Activated naive CD8-positive, alpha-beta T cell treated with anti-CD3 and anti-CD28 coated beads, Interleukin-2, amount 50 U/mL, for 16 hours (primary cell): Measurements from ENCODE around the gene MFAP4.

Experiments used
- DNase-seq: peaks from one replicate; pipeline ENCODE4 v3.0.0-alpha.2; 2020; ENCODE audit warnings: low read depth, low spot score

MFAP4 gene

DNA sequence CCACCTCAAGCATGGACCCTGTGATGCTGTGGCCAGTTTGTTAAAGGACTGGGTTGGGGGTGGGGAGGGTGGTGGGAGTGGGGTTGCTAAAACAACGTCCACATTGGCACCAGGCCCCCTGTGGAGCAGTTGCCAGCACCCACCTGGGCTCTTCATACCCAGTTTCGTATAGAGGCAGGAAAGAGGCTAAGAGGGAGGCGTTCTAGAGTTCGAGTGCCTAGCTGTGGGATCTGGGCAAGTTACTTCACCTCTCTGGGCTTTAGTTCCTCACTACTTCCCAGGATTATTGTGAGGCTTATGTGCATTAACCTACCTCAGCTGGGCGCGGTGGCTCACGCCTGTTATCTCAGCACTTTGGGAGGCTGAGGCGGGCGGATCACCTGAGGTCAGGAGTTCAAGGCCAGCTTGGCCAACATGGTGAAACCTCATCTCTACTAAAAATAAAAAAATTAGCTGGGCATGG, 1.4 kb downstream of the MFAP4 start:
- no peak for DNase-seq

DNA sequence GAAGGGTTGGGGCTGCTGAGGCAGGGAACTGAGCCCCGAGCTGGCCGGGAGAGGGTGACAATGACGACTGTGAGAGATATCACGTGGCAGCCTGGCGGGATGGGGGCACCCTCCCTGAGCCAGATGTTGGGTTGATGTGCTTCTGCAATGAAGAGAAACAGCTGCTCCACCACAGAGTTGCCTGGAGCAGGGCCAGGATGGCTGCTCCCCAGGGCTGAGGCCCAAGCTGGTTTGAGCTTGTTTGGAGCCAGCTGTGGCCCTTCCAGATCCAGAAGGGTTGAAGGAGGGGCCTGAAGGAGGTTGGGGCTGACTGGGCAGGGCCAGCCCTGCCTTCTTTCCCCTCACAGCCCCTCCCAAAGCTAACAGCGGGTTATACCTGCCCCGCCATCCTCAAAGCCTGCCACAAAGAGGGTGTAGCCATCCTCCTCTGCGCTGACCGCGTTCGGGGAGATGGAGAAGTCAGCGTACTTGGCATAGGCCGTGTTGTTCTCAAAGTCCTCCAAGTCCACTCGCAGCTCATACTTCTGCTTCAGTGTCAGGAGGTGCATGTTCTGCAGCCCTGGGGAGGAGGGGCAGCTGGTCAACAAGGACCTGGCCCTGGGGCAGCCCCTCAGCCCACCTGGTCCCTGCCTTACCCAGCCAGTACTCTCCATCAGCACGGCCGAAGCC, 2.1 kb downstream of the MFAP4 start:
- DNase-seq, result no peak

DNA sequence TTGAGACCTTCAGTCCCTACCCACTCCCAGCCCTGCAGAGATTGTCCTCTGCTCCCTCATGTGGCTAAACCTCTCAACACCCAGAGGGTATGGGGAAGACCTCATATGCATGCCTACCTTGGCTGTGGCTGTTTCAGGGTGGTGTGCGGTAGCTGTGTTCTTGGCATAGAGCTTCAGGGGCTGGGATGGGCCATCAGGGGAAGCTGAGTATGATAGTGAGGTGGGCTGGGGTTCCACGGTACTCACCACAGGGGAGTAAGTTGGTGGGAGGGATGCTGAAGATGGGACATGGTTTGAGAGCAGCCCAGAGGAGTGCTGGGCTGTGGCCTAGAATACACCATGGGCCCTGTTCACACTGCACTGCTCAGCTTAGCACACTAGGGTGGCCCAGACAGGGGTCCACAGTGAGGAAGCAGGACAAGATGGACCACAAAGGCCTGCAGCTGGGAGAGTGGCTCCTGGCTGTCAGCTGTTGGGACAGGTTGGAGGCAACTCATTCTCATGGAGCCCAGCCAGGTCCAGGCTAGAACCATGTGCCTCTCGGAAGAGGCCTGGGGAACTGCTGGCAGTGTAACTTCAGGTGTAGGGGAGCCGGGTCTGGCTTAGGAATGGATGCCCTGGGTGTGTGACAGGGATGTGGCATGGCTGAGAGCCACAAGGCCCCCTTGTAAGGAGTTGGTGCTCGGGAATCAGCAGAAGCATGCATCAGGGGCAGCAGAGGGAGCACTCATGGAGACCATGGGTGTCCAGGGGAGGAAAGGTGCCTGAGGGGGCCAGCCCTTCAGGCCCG, 3.1 kb downstream of the MFAP4 start:
- DNase-seq, result no peak

- no peak for DNase-seq
These were observed 4.2 kb downstream of the MFAP4 start for GRCh38 chr17:19382531-19383444.

DNA sequence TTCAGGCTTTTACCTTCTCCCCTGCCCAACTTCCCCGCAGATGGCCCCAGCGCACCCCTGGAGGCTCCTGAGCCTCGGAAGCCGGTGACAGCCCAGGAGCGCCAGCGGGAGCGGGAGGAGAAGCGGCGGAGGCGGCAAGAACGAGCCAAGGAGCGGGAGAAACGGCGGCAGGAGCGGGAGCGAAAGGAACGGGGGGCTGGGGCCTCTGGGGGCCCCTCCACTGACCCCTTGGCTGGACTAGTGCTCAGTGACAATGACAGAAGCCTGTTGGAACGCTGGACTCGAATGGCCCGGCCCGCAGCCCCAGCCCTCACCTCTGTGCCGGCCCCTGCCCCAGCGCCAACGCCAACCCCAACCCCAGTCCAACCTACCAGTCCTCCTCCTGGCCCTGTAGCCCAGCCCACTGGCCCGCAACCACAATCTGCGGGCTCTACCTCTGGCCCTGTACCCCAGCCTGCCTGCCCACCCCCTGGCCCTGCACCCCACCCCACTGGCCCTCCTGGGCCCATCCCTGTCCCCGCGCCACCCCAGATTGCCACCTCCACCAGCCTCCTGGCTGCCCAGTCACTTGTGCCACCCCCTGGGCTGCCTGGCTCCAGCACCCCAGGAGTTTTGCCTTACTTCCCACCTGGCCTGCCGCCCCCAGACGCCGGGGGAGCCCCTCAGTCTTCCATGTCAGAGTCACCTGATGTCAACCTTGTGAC, 5.1 kb downstream of the MFAP4 start:
- no peak for DNase-seq

DNA sequence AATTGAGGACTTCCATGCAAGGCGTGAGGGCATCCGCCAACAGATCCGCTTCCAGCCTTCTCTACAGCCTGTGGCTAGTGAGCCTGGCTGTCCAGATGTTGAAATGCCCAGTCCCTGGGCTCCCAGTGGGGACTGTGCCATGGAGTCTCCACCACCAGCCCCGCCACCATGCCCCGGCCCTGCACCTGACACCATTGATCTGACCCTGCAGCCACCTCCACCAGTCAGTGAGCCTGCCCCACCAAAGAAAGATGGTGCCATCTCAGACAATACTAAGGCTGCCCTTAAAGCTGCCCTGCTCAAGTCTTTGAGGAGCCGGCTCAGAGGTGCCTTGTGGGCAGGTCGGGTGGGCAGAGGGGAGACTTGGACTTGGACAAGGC, 5.6 kb downstream of the MFAP4 start:
- DNase-seq, result no peak

- no peak for DNase-seq
These were observed 6.3 kb downstream of the MFAP4 start for GRCh38 chr17:19380481-19381301.

DNA sequence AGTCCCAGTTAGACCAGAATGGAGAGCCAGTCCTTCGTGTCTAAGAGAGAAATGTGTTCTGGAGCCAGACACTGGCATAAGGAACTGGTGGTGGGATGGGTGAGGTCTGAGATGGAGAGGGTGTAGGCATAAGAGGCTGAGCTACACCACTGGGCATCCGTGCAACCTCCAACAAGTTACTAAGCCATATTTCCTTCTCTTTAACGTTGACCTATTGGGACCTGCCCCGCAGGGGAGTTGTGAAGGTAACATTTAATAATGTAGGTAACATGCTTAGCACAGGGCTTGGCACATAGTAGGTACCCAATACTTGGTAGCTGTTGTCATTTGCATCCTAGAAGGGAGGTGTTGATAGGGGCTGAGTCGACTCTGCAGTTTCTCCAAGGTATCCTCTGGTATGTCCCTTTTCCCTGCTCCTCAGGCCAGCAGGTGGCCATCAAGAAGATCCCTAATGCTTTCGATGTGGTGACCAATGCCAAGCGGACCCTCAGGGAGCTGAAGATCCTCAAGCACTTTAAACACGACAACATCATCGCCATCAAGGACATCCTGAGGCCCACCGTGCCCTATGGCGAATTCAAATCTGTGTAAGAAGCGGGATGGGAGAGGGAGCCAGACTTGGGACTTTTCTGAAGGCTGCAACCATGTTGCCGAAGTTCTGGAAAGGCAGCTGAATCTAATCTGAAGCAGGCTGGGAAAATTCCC, 7.5 kb downstream of the MFAP4 start:
- DNase-seq, result no peak

GRCh38 chr17:19378416-19379360, 8.3 kb downstream of the MFAP4 start, which contains the start of gene MAPK7:
TSS of gene MAPK7 (plus strand) at chr17:19378498. CDS start at chr17:19378901, 403 bp downstream.
- no peak for DNase-seq

DNA sequence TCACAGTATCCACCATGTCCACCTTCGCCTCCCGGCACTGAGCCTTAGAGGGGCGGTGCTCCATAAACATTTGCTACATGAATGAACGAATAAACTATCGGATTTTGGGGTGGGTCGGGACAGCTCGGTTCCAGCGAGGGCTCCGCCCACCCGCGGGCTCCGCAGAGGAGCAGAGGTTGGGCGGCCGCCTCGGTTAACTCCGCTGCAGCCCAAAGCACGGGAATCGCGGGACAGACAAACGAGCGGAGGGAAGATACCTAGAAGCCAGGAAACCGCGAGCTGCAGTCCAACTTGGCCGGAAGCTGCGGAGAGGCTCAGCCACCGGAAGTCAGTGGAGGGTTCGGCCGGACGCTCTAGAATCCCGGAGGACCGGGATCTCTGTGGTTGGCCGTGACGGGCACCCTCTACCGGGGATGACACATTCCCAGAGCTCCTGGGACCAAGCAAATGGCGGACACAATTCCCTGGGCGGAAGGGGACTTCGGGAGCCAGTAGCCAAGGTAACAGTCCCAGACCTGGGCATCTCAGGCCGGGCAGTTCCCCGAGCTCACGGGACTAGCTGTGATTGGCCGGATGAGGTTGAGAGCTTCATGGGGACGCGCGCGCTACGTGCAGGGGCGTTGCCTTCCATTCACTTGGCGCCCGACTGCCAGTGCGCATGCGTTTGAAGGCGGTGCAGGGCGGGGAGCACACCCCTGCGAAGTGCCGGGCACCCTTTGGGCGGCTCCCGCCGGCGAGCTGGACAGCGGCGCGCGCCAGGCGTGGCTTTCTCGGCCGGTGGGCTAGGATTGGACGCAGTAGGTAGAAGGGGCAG, 9.2 kb downstream of the MFAP4 start:
- peak; percentile 87 for DNase-seq

- DNase-seq, result no peak
These were observed 10.2 kb downstream of the MFAP4 start for GRCh38 chr17:19376811-19377210.

- DNase-seq, result no peak
These were observed 11.3 kb downstream of the MFAP4 start for GRCh38 chr17:19375732-19376131.

DNA sequence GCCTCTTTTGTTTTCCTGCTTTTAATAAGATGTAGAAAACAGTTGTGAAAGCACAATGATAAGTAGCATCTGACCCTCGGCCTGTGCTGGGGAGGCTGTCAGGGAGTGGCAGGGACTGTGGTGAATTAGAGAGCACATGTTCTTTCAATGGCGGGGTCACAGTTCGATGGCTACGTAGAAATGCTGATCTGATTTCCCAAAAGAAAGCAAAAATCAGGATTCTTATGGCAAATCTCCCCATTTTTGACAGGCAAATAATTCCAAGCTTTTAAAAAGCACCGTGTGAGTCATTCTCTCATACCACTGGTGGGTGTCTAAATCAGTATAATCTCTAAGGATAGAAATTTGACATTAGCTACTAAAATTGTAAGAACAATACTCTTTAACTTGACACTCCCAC, 12.9 kb downstream of the MFAP4 start:
- DNase-seq, result no peak

DNA sequence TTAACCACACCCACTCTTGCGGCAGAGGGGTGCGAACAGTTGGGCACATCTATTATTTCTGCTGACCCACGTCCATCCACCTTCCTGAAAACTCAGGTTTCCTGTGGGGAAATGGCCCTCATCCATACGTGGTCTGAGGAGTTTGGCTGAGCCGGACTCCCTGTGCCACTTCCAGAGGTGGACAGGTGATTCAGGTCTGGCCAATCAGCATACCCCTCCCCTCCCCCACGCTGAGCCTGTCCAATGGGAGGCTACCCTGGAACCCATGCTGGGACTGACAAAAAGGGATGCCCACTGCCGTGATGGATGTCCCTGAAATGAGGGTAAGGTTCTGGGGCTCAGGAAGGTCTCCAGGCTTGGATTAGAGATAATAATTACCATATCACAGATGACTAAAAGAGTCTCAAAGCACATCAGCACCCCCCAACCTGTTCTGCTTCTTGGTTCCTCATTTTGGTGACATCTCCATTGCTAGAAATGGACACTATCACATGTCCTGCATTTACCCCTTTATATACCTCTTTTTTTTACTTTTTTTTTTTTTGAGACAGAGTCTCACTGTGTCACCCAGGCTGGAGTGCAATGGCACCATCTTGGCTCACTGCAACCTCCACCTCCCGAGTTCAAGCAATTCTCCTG, 14.0 kb downstream of the MFAP4 start:
- DNase-seq, result no peak

GRCh38 chr17:19372439-19372838, 14.6 kb downstream of the MFAP4 start:
- no peak for DNase-seq

DNA sequence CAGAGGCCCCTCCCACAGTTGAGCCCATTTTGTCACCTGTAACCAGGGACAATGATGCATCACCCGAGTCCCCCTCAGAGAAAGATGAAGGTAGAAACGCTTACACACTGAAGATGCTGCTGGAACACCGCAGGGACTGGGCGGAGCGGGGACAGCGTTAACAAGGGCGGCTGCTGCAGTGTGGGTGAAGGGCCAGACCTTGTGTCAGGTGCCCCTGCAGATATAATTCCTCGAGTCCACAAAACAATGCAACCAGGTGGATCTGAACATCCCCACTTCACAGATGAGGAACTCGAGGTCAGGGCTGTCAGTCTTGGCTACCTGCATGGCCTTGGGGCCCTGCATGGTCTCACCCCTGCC, 15.0 kb downstream of the MFAP4 start:
- no peak for DNase-seq

DNA sequence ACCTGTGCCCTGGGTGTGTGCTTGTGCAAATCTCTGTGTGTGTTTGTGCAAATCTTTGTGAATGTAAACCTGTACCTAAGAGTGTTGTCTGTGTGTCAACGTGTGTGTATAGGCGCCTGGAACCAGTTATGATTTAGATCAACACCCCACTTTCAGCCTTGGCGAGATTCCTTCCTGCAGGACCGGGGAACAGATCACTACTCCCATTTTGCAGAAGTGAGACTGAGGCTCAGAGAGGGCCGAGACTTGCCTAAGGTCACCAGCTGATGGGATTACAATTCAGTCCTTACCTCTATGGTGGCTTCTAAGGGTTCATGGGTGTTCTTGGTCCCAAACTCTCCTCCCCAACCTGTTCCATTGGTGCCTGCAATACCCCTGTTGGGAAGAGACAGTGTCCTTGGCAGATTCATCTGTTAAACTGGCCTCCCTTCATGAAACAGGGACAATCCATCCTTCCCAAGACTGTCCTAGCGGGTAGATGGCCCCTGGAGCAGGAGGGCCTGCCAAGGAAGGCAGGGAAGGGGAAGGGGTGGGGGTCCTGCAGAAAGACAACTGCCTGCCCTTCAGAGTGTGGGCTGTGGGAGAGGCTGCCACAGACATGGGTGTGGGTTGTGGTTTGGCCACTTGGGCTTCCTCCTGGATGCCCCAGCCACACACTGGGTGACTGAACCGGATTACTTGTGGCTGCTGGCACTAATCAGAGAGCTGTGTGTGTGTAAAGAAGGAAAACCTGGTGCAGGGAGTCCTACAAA, 15.6 kb downstream of the MFAP4 start:
- DNase-seq, result no peak
